ENCODE data around the gene GJB5. TPM values are rescaled to one million over a fixed set of nuclear protein-coding genes. Genes with fewer than 3 reads are reported as not detected.

Gene GJB5
- total RNA-seq, 1 donor from 2014 or later = not detected

DNA sequence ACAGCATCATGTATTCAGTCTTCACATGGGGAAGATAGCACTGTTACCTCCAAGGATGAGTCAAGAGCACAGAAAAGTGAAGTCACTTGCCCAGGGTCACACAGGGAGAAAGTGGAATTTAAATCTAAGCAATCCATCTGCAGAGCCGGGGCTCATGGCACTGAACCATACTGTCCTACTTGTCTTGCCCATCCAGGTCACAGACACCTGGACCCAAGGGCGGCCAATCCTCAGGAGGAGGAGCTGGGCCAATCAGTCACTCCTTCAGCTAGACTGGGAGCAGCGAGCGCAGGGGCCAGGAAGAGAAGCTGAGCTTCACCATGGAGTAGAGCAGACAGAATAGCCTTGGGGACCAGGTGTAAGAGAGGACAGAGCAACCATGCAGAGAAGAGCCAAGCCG is 9.2 kb upstream of the GJB5 start:
- no peak overlapping the region for H3K4me3 ChIP-seq
- H2AFZ ChIP-seq (replicated peaks) = no peak overlapping the region
- no peak overlapping the region for H3K9ac ChIP-seq
- DNase-seq (ENCODE audit: low spot score) = no peak
- no peaks in the 10 kb centered on the region for H3K36me3 ChIP-seq
- no peak overlapping the region for H3K4me2 ChIP-seq
- Mint-ChIP-seq H3K4me3 (no peak overlapping the region), H3K36me3 (no peaks in the 10 kb centered on the region), H3K27me3 (ENCODE audit: insufficient read depth, low read depth) (peaks cover 30% of the 10 kb centered on the region), H3K4me1 (peaks cover 20% of the 10 kb centered on the region), H3K27ac (no peak overlapping the region), H3K9me3 (no peaks in the 10 kb centered on the region)
- H3K79me2 ChIP-seq (ENCODE audit: low read depth) = no peaks in the 10 kb centered on the region
- no peaks in the 10 kb centered on the region for H4K20me1 ChIP-seq (ENCODE audit: low read depth)
- no peak for TF ChIP-seq EZH2phosphoT487 (IDR thresholded peaks at IDR 0.05)
- TF ChIP-seq, protein P1, sequence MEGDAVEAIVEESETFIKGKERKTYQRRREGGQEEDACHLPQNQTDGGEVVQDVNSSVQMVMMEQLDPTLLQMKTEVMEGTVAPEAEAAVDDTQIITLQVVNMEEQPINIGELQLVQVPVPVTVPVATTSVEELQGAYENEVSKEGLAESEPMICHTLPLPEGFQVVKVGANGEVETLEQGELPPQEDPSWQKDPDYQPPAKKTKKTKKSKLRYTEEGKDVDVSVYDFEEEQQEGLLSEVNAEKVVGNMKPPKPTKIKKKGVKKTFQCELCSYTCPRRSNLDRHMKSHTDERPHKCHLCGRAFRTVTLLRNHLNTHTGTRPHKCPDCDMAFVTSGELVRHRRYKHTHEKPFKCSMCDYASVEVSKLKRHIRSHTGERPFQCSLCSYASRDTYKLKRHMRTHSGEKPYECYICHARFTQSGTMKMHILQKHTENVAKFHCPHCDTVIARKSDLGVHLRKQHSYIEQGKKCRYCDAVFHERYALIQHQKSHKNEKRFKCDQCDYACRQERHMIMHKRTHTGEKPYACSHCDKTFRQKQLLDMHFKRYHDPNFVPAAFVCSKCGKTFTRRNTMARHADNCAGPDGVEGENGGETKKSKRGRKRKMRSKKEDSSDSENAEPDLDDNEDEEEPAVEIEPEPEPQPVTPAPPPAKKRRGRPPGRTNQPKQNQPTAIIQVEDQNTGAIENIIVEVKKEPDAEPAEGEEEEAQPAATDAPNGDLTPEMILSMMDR (IDR thresholded peaks at IDR 0.05) = no peak
- no peak for TF ChIP-seq EZH2 (IDR thresholded peaks at IDR 0.05)
- peaks cover 8% of the 10 kb centered on the region for H3F3A ChIP-seq (ENCODE audit: low read depth)
- no peaks in the 10 kb centered on the region for H3K9me3 ChIP-seq (ENCODE audit: low read depth)
- peaks cover 15% of the 10 kb centered on the region for H3K27me3 ChIP-seq
- H3K4me1 ChIP-seq = peaks cover 10% of the 10 kb centered on the region
- H3K27ac ChIP-seq = no peak overlapping the region

GRCh38 chr1:34746101-34746500 is 8.7 kb upstream of the GJB5 start:
- Mint-ChIP-seq H3K4me3 (no peak overlapping the region), H3K27ac (no peak overlapping the region), H3K36me3 (no peaks in the 10 kb centered on the region), H3K4me1 (peaks cover 16% of the 10 kb centered on the region), H3K9me3 (no peaks in the 10 kb centered on the region), H3K27me3 (ENCODE audit: insufficient read depth, low read depth) (peaks cover 30% of the 10 kb centered on the region)
- H3K27ac ChIP-seq = no peak overlapping the region
- H3F3A ChIP-seq (ENCODE audit: low read depth) = peaks cover 8% of the 10 kb centered on the region
- no peak overlapping the region for H3K4me3 ChIP-seq
- no peaks in the 10 kb centered on the region for H3K79me2 ChIP-seq (ENCODE audit: low read depth)
- DNase-seq (ENCODE audit: low spot score) = no peak
- H3K9me3 ChIP-seq (ENCODE audit: low read depth) = no peaks in the 10 kb centered on the region
- no peak overlapping the region for H2AFZ ChIP-seq (replicated peaks)
- H3K4me1 ChIP-seq = peaks cover 10% of the 10 kb centered on the region
- peaks cover 15% of the 10 kb centered on the region for H3K27me3 ChIP-seq
- H3K36me3 ChIP-seq = no peaks in the 10 kb centered on the region
- TF ChIP-seq, protein P1 (IDR thresholded peaks at IDR 0.05) = no peak
- no peak for TF ChIP-seq EZH2 (IDR thresholded peaks at IDR 0.05)
- TF ChIP-seq EZH2phosphoT487 (IDR thresholded peaks at IDR 0.05) = no peak
- H4K20me1 ChIP-seq (ENCODE audit: low read depth) = no peaks in the 10 kb centered on the region
- no peak overlapping the region for H3K4me2 ChIP-seq
- no peak overlapping the region for H3K9ac ChIP-seq

- peaks cover 8% of the 10 kb centered on the region for H3F3A ChIP-seq (ENCODE audit: low read depth)
- peaks cover 13% of the 10 kb centered on the region for H3K4me1 Mint-ChIP-seq
- no peak for DNase-seq (ENCODE audit: low spot score)
- no peaks in the 10 kb centered on the region for H3K79me2 ChIP-seq (ENCODE audit: low read depth)
- H2AFZ ChIP-seq (replicated peaks) = no peak overlapping the region
- H3K4me2 ChIP-seq = no peak overlapping the region
- no peak overlapping the region for H3K27ac ChIP-seq
- H3K9ac ChIP-seq = no peak overlapping the region
- H3K27me3 ChIP-seq = peaks cover 6% of the 10 kb centered on the region
- no peak overlapping the region for H3K4me3 Mint-ChIP-seq
- no peak overlapping the region for H3K27ac Mint-ChIP-seq
- H3K36me3 ChIP-seq = no peaks in the 10 kb centered on the region
- TF ChIP-seq, protein P1 (IDR thresholded peaks at IDR 0.05) = no peak
- TF ChIP-seq EZH2phosphoT487 (IDR thresholded peaks at IDR 0.05) = no peak
- TF ChIP-seq EZH2 (IDR thresholded peaks at IDR 0.05) = no peak
- H3K36me3 Mint-ChIP-seq = no peaks in the 10 kb centered on the region
- no peak overlapping the region for H3K4me3 ChIP-seq
- H3K9me3 ChIP-seq (ENCODE audit: low read depth) = no peaks in the 10 kb centered on the region
- H4K20me1 ChIP-seq (ENCODE audit: low read depth) = no peaks in the 10 kb centered on the region
- peaks cover 27% of the 10 kb centered on the region for H3K27me3 Mint-ChIP-seq (ENCODE audit: insufficient read depth, low read depth)
- H3K4me1 ChIP-seq = peaks cover 10% of the 10 kb centered on the region
- no peaks in the 10 kb centered on the region for H3K9me3 Mint-ChIP-seq
Observed at GRCh38 chr1:34746785-34747637, 7.8 kb upstream of the GJB5 start.

Data from neural progenitor cell (in vitro differentiated cells).